Hematopoietic multipotent progenitor cell treated with erythropoietin and hydrocortisone succinate and interleukin-3 and kit ligand, for 15 days (in vitro differentiated cells): ENCODE data around the gene TMA7B.

Source experiments
- DNase-seq: peaks from one replicate; pipeline ENCODE4 v3.0.0-alpha.2; 2015; ENCODE audit warnings: low spot score

TMA7B gene

GRCh38 chr22:39959640-39960447, at the start of gene TMA7B:
TSS of gene TMA7B (plus strand) at chr22:39960397. CDS start at chr22:39964375, 3,978 bp downstream.
- DNase-seq: peak; percentile 41

- no peak for DNase-seq
These were observed 49.2 kb upstream of the TMA7B start for GRCh38 chr22:39910876-39911613.

GRCh38 chr22:39913321-39913720, 46.9 kb upstream of the TMA7B start:
- DNase-seq: no peak

GRCh38 chr22:39913886-39914285, 46.3 kb upstream of the TMA7B start:
- DNase-seq: no peak

GRCh38 chr22:39914584-39914983, 45.6 kb upstream of the TMA7B start:
- no peak for DNase-seq

GRCh38 chr22:39915295-39915726, 44.9 kb upstream of the TMA7B start:
- DNase-seq: no peak

- no peak for DNase-seq
These were observed 43.7 kb upstream of the TMA7B start for GRCh38 chr22:39916496-39916895.

- no peak for DNase-seq
These were observed 43.0 kb upstream of the TMA7B start for GRCh38 chr22:39917197-39917643.

- DNase-seq: peak; percentile 36
These were observed 42.3 kb upstream of the TMA7B start for GRCh38 chr22:39917776-39918495.

GRCh38 chr22:39920134-39920743, 40.0 kb upstream of the TMA7B start:
- peak; percentile 60 for DNase-seq

- no peak for DNase-seq
These were observed 36.5 kb upstream of the TMA7B start for GRCh38 chr22:39923696-39924095.

- no peak for DNase-seq
These were observed 35.9 kb upstream of the TMA7B start for GRCh38 chr22:39924286-39924685.

- DNase-seq: no peak
These were observed 34.9 kb upstream of the TMA7B start for GRCh38 chr22:39925273-39925672.

- DNase-seq: no peak
These were observed 34.1 kb upstream of the TMA7B start for GRCh38 chr22:39925909-39926679.

GRCh38 chr22:39926753-39927152, 33.4 kb upstream of the TMA7B start:
- DNase-seq: no peak

GRCh38 chr22:39927544-39927943, 32.7 kb upstream of the TMA7B start:
- no peak for DNase-seq

GRCh38 chr22:39928536-39929520, 31.4 kb upstream of the TMA7B start:
- no peak for DNase-seq

GRCh38 chr22:39931251-39931650, 28.9 kb upstream of the TMA7B start:
- no peak for DNase-seq

GRCh38 chr22:39932166-39932565, 28.0 kb upstream of the TMA7B start:
- no peak for DNase-seq
